GM18502 (cell line): Measurements from ENCODE around the gene KIAA0825.
A peak's percentile ranks its signal among the peaks of the same experiment; 100 is the strongest.
"Not testable (repeated sequence)": the region's sequence is repeated elsewhere in the genome, so short reads cannot be mapped to it uniquely, and the experiment has no call there.

Experiments used
- ATAC-seq: cut with Tn5 transposase; IDR thresholded peaks from one replicate; pipeline ENCODE4 v1.9.1; 2021; ENCODE audit warnings: mild to moderate bottlenecking; ENCODE audit not compliant: unreplicated experiment, poor library complexity

The KIAA0825 gene

DNA sequence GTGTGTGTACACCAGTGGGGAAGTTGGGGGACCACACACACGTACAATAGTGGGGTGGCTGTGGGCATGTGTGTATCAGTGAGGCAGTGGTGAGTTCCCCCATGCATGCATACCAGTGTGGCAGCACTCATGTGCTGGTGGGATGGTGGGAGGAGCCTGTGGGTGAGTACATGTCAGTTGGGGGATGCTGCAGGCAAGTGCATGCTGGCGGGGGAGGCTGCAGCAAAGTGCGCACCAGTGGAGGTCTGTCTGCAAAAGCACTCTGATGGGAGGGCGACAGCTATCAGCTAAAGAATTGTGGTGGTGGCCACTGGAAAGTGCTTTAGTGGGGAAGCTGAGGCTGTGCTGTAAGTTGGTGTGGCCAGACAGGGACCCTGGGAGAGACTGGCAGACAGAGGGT lies 418.8 kb downstream of the KIAA0825 start:
- no peak for ATAC-seq

DNA sequence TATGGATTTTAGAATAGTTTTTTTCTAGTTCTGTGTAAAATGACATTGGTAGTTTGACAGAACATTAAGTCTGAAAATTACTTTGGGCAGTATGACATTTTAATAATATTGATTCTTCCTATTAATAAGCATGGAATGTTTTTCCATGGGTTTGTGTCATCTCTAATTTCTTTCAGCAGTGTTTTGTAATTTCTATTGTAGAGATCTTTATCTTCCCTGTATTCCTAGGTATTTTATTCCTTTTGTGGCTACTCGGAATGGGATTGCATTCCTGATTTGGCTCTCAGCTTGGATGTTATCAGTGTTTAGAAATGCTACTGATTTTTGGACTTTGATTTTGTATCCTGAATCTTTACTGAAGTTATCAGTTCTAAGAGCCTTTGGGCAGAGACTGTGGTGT lies 420.4 kb downstream of the KIAA0825 start:
- ATAC-seq, result no peak

DNA sequence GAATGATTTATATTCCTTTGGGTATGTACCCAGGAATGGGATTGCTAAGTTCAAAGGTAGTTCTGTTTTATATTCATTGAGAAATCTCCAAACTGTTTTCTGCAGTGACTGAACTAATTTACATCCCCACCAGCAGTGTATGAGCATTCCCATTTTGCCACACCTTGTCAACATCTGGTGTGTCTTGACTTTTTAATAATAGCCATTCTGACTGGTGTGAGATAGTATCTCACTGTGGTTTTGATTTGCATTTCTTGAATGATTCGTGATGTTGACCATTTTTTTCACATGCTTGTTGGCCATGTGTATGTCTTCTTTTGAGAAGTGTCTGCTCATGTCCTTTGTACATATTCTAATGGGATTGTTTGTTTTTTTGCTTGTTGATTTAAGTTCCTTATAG lies 421.5 kb downstream of the KIAA0825 start:
- ATAC-seq, result no peak

DNA sequence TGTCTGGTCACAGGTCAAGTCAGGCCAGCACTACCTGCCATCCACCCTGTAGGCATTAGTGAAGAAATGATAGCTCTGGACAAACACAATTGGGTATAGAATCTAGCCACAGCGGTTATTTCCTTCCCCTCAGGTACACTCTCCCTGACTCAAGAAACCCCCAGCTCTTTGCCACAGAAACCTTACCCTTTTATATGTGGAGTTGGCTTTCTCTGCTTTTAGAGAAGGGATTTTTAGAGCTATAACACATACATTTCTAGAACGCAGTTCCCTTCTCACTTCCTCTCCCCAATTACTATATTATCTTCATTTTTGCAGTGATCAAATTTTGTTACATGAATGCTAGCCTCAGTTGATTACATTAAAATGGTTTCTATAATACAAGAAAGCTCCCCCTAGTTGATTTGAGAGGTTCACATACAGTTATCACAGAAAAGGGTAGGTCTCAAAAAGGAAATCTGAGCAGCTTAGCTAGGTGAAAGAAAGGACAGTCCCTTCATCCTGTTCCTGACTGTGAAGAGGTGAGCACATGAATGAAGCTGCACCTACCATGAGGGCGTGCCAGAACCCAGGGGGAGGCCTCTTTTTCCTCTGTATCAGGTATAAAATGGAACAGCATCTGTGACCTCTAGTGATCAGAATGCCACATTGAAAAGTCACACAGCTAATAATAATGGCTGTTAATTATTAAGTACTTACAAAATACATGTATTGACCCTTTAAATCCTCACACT lies 425.6 kb downstream of the KIAA0825 start:
- ATAC-seq, result no peak

DNA sequence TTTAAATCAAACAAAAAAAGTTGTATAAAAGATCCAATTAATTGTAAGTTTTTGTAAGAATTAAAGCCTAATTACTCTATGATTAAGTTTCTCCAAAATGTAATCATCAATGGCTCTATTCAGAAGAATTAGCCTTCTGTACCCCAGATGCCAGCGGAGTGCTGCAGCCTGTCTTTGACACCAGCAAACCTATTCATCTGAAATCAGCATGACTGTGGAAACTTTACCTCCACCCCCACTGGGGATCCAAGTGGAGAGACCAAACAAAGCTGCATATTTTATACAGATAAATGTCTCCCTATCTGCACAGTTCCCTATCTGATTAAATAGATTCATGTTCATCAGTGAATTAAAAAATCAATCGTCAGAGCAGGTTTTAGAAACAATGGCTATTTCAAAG lies 426.8 kb downstream of the KIAA0825 start:
- ATAC-seq, result no peak

DNA sequence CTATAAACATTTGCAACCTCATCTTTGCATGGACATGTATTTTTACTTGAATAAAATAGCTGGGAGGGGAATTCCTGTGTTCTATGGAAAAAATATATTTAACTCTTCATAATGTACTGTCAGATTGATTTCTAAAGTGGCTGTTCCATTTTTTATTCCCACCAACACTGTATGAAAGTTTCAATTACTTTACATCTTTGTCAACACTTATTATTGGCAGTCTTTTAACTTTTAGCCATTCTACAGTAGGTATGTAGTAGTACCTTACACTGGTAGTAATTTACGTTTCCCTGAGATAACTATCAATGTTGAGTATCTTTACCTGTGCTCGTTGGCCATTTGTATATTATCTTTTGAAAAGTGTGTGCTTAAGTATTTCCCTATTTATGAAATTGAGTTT lies 429.7 kb downstream of the KIAA0825 start:
- no peak for ATAC-seq

DNA sequence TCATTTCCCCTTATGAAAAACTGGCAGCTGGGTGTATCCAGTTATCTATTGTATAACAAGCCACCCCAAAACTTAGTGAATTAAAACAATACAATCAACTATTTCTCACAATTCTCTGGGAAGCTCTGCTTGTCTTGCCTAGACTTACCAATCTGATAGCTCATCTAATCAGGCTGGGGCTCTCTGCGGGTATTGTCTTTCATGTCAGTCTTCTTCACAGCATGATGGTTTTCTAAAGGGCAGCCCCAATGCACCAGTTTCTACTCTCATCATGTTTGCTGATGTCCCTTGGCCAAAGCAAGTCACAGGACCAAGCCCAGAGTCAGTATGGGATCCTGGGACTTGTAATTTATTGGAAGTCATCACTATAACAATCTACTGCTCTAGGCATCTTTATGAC lies 433.5 kb downstream of the KIAA0825 start:
- no peak for ATAC-seq

DNA sequence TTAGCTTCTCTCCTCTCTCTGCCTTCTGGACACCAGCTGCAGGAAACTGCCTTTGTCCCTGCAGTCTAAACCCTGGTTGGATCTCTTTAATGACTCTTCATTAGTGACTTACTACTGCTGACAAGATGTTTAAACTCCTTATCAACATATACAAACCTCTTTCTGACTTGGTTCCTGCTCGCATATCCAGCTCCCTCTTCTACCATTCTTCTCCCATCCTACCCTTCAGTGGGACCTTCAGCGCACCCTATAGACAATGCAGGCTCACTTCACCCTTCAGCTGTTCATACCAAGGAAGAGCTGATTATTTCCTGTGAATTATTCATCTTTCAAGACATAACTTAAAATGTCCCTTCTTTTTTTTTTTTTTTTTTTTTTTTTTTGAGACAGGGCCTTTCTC lies 436.5 kb downstream of the KIAA0825 start:
- ATAC-seq, result no peak

DNA sequence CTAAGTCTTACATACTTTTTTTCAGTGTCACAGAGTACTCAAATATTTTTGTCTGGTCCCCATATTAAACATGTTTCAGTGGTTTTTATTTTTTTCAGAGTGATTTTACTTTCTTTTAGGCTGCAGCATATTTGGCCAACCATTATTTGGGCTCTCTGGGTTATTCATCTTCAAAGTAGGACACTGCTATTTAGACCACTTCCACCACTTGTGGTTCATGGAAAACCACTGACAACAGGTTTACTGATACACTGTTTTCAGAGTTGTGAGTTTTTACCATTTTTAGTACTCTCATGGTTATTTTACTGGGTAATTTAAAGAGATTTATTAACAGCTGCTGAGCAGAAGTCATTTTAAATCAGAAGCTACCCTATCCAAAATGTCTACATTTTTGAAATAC lies 437.6 kb downstream of the KIAA0825 start:
- no peak for ATAC-seq

DNA sequence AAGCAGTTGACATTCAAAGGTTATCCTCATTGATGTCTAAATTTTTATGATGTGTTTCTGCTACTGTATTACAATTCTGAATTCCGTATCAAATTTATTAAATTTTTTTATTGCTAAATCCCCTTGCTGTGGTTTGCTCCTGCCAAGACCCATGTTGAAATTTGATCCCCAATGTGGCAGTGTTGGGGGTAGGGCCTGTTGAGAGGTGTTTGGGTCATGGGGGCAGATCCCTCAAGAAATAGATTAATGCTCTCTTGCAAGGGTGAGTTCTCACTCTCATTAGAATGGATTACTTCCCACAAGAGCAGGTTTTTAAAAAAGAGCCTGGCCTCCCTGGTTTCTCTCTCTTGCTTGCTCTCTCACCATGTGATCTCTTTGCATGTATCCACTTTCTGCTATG lies 442.5 kb downstream of the KIAA0825 start:
- no peak for ATAC-seq

DNA sequence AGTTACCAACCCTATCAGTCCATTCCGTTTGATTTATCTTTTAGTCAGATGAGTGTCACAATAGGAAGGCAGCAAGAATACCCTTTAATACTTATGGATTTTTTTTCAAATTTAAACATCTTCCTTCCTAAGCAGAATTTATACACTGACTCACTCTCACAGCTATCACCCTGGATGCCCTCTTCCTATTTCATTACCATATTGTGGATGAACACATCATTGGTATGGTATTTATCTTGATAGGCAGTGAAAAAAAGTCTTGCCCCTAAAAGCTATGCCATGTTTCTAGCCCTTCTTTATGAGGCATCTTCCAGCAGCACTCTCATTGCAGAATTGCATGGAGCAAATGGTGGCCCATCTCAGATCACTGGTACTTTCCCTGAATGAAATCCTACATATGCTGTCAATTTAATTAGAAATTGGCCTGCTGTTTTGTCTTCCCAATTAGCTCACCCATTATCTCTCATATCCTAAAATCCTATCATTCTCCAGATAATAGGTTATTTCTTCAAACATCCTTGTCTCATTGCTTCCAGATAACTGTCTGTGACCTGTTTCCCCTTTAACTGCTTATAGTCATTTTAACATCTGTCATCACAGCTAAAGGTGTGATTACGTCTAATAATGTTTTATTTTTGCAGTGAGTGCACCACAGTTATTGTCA lies 443.5 kb downstream of the KIAA0825 start:
- no peak for ATAC-seq

DNA sequence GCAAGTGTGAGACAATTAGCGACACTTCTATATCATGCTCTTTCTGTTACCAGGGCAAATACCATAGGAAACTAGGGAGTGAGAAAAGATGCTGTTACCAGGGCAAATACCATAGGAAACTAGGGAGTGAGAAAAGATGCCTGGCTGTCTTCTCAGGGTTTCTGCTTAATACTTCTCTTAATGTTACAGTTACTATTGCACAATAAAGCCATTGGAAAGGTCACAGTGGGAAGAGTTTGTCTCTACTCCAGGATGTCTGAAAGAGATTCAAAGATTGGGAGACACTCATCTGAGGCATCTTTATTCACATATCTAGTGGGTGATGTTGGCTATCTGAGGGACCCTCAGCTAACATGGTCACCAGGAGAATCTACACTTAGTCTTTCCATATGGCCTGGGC lies 445.3 kb downstream of the KIAA0825 start:
- no peak for ATAC-seq

DNA sequence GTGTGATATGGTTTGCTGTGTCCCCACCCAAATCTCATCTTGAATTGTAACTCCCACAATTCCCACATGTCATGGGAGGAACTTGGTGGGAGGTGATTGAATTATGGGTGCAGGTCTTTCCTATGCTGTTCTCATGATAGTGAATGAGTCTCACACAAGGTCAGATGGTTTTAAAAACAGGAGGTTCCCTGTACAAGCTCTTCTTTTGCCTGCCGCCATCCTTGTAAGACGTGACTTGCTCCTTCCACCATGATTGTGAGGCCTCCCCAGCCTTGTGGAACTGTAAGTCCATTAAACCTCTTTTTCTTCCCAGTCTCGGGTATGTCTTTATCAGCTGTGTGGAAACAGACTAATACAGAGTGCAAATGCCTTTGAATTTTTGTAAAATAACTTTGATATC lies 447.3 kb downstream of the KIAA0825 start:
- ATAC-seq, result not testable (repeated sequence)

DNA sequence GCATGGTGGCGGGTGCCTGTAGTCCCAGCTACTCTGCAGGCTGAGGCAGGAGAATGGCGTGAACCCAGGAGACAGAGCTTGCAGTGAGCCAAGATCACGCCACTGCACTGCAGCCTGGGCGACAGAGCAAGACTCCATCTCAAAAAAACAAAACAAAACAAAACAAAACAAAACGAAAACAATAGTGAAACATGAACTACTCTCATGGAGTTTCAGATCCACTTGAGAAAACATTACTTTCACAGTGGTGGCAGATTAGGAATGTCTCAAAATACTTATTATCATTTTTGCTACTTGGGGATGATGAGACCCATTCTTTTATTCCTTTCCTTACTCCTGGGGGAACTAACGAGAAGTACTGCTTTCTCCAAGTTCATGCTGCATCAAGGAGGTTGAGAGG lies 448.2 kb downstream of the KIAA0825 start:
- ATAC-seq, result peak; percentile 76

DNA sequence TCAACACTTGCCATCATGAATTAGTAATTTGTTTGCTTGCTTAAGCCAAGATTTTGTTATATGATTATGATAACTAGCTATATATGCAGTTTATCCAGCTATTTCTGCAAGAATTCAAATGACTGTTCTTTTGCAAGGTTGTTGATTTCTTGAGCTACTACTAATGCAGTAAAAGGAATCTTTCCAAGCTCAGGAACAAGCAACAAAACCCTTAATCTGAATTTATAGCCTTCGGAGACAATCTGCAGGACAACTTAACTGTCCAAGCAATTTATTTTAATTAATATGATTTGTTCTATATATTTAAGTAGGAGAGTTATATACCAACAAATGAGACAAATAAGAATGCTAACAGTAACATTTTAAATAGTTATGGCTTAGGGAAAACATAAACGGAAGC lies 450.3 kb downstream of the KIAA0825 start:
- no peak for ATAC-seq

DNA sequence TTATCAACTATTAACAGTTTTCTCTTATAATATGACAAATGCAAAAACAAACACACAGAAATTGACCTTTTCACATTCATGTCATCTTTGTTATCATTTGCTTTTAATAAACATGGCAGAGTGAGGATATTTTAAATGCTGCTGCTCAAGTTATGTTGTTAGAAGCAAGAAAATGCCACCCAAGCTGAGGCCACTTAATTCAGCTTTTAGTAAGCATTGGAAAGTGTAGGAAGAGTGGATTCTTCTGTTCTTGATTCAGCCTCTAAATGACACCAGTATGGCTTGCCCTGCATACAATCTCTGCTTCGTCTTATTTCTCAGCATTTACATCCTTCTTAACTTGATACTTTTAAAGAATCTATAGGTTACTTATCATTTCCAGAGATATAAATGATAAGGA lies 456.6 kb downstream of the KIAA0825 start:
- no peak for ATAC-seq

DNA sequence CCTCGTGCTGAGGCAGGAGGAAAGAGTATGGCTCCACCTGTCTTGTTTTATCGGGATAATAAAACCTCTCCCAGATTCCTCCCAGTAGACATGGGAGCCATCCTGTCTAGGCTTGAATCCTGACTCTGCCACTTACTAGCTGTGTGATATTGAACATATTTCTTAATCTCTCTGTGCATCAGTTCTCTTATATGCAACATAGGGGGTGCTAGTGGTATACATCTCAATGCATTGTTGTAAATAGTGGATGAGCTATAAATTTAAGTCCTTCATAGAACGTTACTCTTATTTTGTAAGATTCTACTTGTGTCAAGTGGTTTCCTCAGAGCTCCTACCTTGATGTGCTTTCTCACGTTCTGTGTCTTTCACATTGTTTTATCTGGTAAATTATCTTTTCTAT lies 459.3 kb downstream of the KIAA0825 start:
- ATAC-seq, result no peak

DNA sequence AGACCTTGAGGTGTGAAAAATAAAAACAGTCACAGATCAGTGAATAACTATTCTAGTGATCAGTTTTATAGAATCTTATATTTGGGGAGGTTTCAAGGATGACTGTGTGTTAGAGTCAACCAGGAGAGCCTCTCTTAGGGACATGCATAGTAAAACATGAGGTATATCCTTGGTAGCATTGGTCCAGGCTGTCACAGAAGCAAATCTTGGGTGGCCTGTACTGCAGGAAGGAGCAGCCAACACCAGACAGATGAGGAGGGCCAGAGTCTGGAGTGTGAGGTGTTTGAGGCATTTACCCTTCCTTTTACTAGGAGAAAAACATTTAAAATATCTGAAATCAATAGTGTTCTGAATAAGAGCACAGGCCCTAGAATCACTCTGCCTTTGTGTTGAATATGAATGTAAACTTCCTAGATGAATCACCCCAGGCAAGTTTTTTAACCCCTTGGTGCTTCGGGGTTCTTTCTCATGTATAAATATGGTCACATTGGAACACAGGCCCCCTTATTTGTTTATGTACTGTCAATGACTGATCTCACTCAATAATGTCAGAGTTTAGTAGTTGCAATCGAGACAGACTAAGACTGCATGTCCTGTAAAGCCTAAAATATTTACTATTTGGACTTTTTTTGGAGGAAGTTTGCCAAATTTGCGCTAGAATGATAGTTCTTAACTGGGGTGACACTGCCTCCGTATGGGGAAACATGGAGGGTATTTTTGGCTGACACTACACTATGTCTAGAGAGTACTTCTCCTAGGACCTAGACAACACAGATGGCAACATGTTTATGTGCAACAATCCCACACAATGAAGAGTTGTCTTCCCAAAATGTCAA lies 460.5 kb downstream of the KIAA0825 start:
- ATAC-seq, result no peak

DNA sequence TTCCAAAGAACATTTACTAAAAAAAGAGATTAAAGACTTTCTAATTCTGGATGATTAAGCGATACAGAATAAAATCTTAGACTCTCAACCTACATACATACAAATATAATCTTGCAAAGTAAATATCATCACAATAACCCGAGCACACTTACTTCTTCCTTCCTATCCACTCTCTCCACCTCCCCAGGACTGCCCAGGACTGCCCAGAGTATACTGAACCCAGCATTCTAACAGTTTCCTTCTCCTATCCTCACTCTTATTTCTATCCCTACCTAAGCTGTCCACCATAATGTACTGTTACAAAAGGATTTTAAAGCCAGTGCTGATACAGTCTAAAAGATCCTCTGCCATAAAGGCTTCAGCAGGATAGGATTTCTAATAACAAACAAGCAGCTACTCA lies 463.7 kb downstream of the KIAA0825 start:
- ATAC-seq, result no peak

DNA sequence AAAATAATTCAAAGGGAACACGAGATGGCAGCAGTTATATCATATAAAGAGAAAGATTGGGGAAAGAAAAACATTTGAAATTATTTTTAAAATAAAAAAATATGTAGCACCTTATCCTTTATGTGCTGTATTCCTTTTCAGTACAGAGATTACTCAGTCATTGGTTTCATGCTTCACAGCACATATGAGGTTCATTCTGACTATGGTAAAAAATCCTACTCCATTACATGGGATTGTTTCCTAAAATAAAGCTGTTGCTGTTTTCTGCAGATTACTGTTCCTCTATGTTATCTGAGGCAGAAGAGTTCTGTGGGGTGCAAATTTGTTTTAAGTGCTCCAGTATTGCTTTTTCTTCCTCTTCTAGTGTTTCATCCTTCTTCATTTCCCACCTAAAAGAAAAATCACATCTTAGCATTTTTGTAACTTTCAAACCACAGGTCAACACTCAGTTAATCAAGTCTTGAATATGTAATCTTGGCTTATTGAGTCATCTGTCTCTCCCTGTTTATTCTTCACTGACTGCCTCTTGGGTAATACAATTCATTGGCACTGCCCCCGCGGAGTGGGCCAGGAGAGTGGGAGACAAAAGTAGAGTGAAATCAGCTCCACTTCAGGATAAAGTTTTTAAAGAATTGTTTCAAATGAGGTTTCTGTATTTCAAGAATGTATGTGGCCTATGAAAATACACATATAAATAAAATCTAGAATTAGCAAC lies 464.5 kb downstream of the KIAA0825 start:
- no peak for ATAC-seq

DNA sequence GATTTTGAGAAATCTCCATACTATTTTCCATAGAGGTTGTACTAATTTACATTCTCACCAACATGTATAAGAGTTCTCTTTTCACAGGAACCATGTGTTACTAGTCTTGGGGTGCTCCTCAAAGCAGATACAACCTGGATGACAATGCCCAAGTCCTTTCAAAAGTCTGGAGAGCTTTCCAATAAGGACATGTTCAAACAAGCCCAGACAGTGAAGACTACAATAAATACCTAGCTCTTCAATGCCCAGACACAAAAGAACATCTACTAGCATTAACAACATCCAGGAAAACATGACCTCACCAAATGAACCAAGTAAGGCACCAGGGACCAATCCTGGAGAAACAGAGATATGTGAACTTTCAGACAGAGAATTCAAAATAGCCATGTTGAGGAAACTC lies 474.8 kb downstream of the KIAA0825 start:
- ATAC-seq, result not testable (repeated sequence)
